Fibroblast of villous mesenchyme (primary cell): Measurements from ENCODE around the gene NDUFA13. TPM values are rescaled to one million over a fixed set of nuclear protein-coding genes. Genes with fewer than 3 reads are reported as not detected.

Source experiments
- DNase-seq: peaks from one replicate; pipeline ENCODE4 v3.0.0-alpha.2; 2010; ENCODE audit warnings: low read depth
- H3K4me3 ChIP-seq: 2 replicates; pipeline ENCODE4 v1.5.1; 2011; ENCODE audit warnings: low read depth, mild to moderate bottlenecking, low read length
- CTCF ChIP-seq: IDR thresholded peaks from 2 replicates; pipeline ENCODE4 v1.5.1; 2012; ENCODE audit warnings: low read depth, mild to moderate bottlenecking, low read length; ENCODE audit not compliant: insufficient read depth
- total RNA-seq: library from RNA; depleted of rRNA; stranded (reverse); fragments of >200 nt; gene quantifications from 2 replicates; pipeline ENCODE4 v1.2.3, GENCODE V29; 2012

Gene NDUFA13
- total RNA-seq, 1 donor = 199 TPM

GRCh38 chr19:19504754-19505668 lies 11.0 kb upstream of the NDUFA13 start:
- no peak for TF ChIP-seq CTCF
- no peak for DNase-seq
- H3K4me3 ChIP-seq = no peak overlapping the region

GRCh38 chr19:19505669-19506326 lies 10.2 kb upstream of the NDUFA13 start:
- TF ChIP-seq CTCF = no peak
- no peak for DNase-seq
- H3K4me3 ChIP-seq = no peak overlapping the region

GRCh38 chr19:19506592-19506991 lies 9.4 kb upstream of the NDUFA13 start:
- TF ChIP-seq CTCF = no peak
- H3K4me3 ChIP-seq = no peak overlapping the region
- no peak for DNase-seq

- no peak for DNase-seq
- no peak overlapping the region for H3K4me3 ChIP-seq
- no peak for TF ChIP-seq CTCF
Observed at GRCh38 chr19:19507354-19507753, 8.7 kb upstream of the NDUFA13 start.

GRCh38 chr19:19508217-19508616 lies 7.8 kb upstream of the NDUFA13 start:
- DNase-seq = no peak
- TF ChIP-seq CTCF = no peak
- no peak overlapping the region for H3K4me3 ChIP-seq

GRCh38 chr19:19510432-19510831 lies 5.6 kb upstream of the NDUFA13 start:
- no peak for TF ChIP-seq CTCF
- no peak overlapping the region for H3K4me3 ChIP-seq
- DNase-seq = no peak
